ENCODE data around the gene USP47. TPM values are rescaled to one million over a fixed set of nuclear protein-coding genes. Genes with fewer than 3 reads are reported as not detected.
A peak's percentile ranks its signal among the peaks of the same experiment; 100 is the strongest.

Gene USP47
- polyA plus RNA-seq, 10 donors: 55.8 to 83.6 (median 68.4) TPM

GRCh38 chr11:11963842-11964773, 122.3 kb downstream of the USP47 start:
- peak in 1 of 3 donors; percentile 38 for DNase-seq

- no peak for DNase-seq
These were observed 123.0 kb downstream of the USP47 start for GRCh38 chr11:11964774-11965150.

GRCh38 chr11:11965192-11965591, 123.4 kb downstream of the USP47 start:
- DNase-seq: peak in 1 of 3 donors; percentile 5

GRCh38 chr11:11965656-11966353, 124.0 kb downstream of the USP47 start:
- DNase-seq: peak in 1 of 3 donors; percentile 3

- no peak for DNase-seq
These were observed 124.6 kb downstream of the USP47 start for GRCh38 chr11:11966354-11966741.

GRCh38 chr11:11966826-11967668, 125.3 kb downstream of the USP47 start:
- DNase-seq: peak in 2 of 3 donors; percentile 62 to 74

- no peak for DNase-seq
These were observed 126.1 kb downstream of the USP47 start for GRCh38 chr11:11967669-11968510.

- peak; percentile 78 to 92 (median 83) for DNase-seq
These were observed 126.9 kb downstream of the USP47 start for GRCh38 chr11:11968511-11969280.

- DNase-seq: peak in 1 of 3 donors; percentile 49
These were observed 127.8 kb downstream of the USP47 start for GRCh38 chr11:11969380-11970215.

- no peak for DNase-seq
These were observed 128.8 kb downstream of the USP47 start for GRCh38 chr11:11970556-11970955.

GRCh38 chr11:11971906-11972547, 130.3 kb downstream of the USP47 start:
- DNase-seq: peak in 1 of 3 donors; percentile 50

- no peak for DNase-seq
These were observed 131.1 kb downstream of the USP47 start for GRCh38 chr11:11972730-11973341.

GRCh38 chr11:11973361-11973800, 131.6 kb downstream of the USP47 start:
- peak; percentile 89 to 95 (median 92) for DNase-seq

- no peak for DNase-seq
These were observed 132.1 kb downstream of the USP47 start for GRCh38 chr11:11973866-11974265.

GRCh38 chr11:11975201-11976092, 133.7 kb downstream of the USP47 start:
- DNase-seq: no peak

- DNase-seq: peak in 2 of 3 donors; percentile 51 to 68
These were observed 134.8 kb downstream of the USP47 start for GRCh38 chr11:11976481-11977127.
